ENCODE results near the gene MYO7A.

MYO7A gene

GRCh38 chr11:77182542-77183430, 54.7 kb downstream of the MYO7A start:
- no peak for TF ChIP-seq CTCF (IDR thresholded peaks at IDR 0.05; ENCODE audit: unreplicated experiment in 3 of 3)

GRCh38 chr11:77183431-77183984, 55.5 kb downstream of the MYO7A start:
- Mint-ChIP-seq H3K4me3 (no peak overlapping the region), H3K27me3 (ENCODE audit: low read depth) (peaks cover 14% of the 10 kb centered on the region), H3K27ac (no peak overlapping the region), H3K9me3 (no peaks in the 10 kb centered on the region), H3K36me3 (ENCODE audit: low read depth) (no peaks in the 10 kb centered on the region), H3K4me1 (peaks cover 2% of the 10 kb centered on the region)
- no peak for TF ChIP-seq CTCF (IDR thresholded peaks at IDR 0.05; ENCODE audit: unreplicated experiment in 3 of 3)

More at GRCh38 chr11:77182542-77183430, 54.7 kb downstream of the MYO7A start:
- Mint-ChIP-seq H3K4me1 (no peaks in the 10 kb centered on the region), H3K9me3 (no peaks in the 10 kb centered on the region), H3K4me3 (no peak overlapping the region), H3K36me3 (ENCODE audit: low read depth) (no peaks in the 10 kb centered on the region), H3K27me3 (ENCODE audit: low read depth) (peaks cover 13% of the 10 kb centered on the region), H3K27ac (no peak overlapping the region)

- Mint-ChIP-seq H3K27me3 (ENCODE audit: low read depth) (peaks cover 14% of the 10 kb centered on the region), H3K27ac (no peak overlapping the region), H3K4me3 (no peak overlapping the region), H3K4me1 (peaks cover 4% of the 10 kb centered on the region), H3K36me3 (ENCODE audit: low read depth) (no peaks in the 10 kb centered on the region), H3K9me3 (no peaks in the 10 kb centered on the region)
- TF ChIP-seq CTCF (IDR thresholded peaks at IDR 0.05; ENCODE audit: unreplicated experiment in 3 of 3): no peak
Observed at GRCh38 chr11:77184136-77184860, 56.3 kb downstream of the MYO7A start.

- Mint-ChIP-seq H3K4me1 (peaks cover 4% of the 10 kb centered on the region), H3K27ac (no peak overlapping the region), H3K27me3 (ENCODE audit: low read depth) (peaks cover 14% of the 10 kb centered on the region), H3K9me3 (no peaks in the 10 kb centered on the region), H3K36me3 (ENCODE audit: low read depth) (no peaks in the 10 kb centered on the region), H3K4me3 (no peak overlapping the region)
- no peak for TF ChIP-seq CTCF (IDR thresholded peaks at IDR 0.05; ENCODE audit: unreplicated experiment in 3 of 3)
Observed at GRCh38 chr11:77186302-77186701, 58.3 kb downstream of the MYO7A start.

GRCh38 chr11:77187111-77187750, 59.2 kb downstream of the MYO7A start:
- Mint-ChIP-seq H3K27ac (no peak overlapping the region), H3K27me3 (ENCODE audit: low read depth) (peaks cover 14% of the 10 kb centered on the region), H3K4me3 (no peak overlapping the region), H3K9me3 (no peaks in the 10 kb centered on the region), H3K4me1 (peaks cover 4% of the 10 kb centered on the region), H3K36me3 (ENCODE audit: low read depth) (no peaks in the 10 kb centered on the region)
- no peak for TF ChIP-seq CTCF (IDR thresholded peaks at IDR 0.05; ENCODE audit: unreplicated experiment in 3 of 3)
